ENCODE measurements around the gene ANTXR1.

ANTXR1 gene

GRCh38 chr2:69279931-69280681, 267.1 kb downstream of the ANTXR1 start:
- DNase-seq (ENCODE audit: low read depth in 2 of 2): no peak

- no peak for DNase-seq (ENCODE audit: low read depth in 2 of 2)
These were observed 267.9 kb downstream of the ANTXR1 start for GRCh38 chr2:69280796-69281412.

GRCh38 chr2:69285379-69285894, 272.5 kb downstream of the ANTXR1 start:
- DNase-seq (ENCODE audit: low read depth in 2 of 2): no peak

GRCh38 chr2:69287544-69287943, 274.6 kb downstream of the ANTXR1 start:
- DNase-seq (ENCODE audit: low read depth in 2 of 2): no peak

- no peak for DNase-seq (ENCODE audit: low read depth in 2 of 2)
These were observed 275.4 kb downstream of the ANTXR1 start for GRCh38 chr2:69288429-69288828.

- DNase-seq (ENCODE audit: low read depth in 2 of 2): no peak
These were observed 278.1 kb downstream of the ANTXR1 start for GRCh38 chr2:69291004-69291650.

GRCh38 chr2:69291721-69292120, 278.7 kb downstream of the ANTXR1 start:
- DNase-seq (ENCODE audit: low read depth in 2 of 2): no peak

GRCh38 chr2:69292256-69292655, 279.3 kb downstream of the ANTXR1 start:
- DNase-seq (ENCODE audit: low read depth in 2 of 2): no peak

GRCh38 chr2:69296421-69296820, 283.4 kb downstream of the ANTXR1 start:
- DNase-seq (ENCODE audit: low read depth in 2 of 2): no peak

- DNase-seq (ENCODE audit: low read depth in 2 of 2): no peak
These were observed 284.2 kb downstream of the ANTXR1 start for GRCh38 chr2:69297216-69297615.

GRCh38 chr2:69298261-69298660, 285.3 kb downstream of the ANTXR1 start:
- no peak for DNase-seq (ENCODE audit: low read depth in 2 of 2)

GRCh38 chr2:69298862-69299261, 285.9 kb downstream of the ANTXR1 start:
- DNase-seq (ENCODE audit: low read depth in 2 of 2): no peak
